Activated CD4-positive, alpha-beta T cell treated with anti-CD3 and anti-CD28 coated beads, Interleukin-2, amount 50 U/mL, for 4 hours (primary cell): Measurements from ENCODE around the gene RFNG.

Source experiments
- DNase-seq, 2 experiments: peaks; one replicate each; pipeline ENCODE4 v3.0.0-alpha.2; 2020

RFNG gene

GRCh38 chr17:81998691-81999438, 52.7 kb downstream of the RFNG start:
- DNase-seq, result no peak

DNA sequence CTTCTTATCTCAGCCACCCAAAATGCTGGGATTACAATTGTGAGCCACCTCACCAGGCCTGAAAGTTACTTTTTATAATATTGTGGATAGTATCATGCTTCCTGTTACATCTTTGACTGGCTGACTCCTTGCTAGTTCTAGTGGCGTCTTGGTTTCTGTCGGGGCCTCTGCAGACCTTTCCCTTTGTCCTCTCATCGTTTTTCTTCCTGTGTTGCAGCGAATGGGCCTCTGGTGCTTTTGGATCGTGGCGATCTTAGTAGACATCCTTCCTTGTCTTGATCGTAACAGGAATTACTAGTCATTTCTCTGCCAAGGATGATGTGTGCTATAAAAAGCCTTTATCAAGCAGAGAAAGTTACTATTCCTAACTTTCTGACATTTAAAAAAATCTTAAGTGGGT, 53.4 kb downstream of the RFNG start:
- DNase-seq, result no peak
